ENCODE data around the gene ARHGEF33. TPM values are rescaled to one million over a fixed set of nuclear protein-coding genes. Genes with fewer than 3 reads are reported as not detected.

ARHGEF33 gene
- polyA plus RNA-seq, 1 experiment: 0.32 TPM

DNA sequence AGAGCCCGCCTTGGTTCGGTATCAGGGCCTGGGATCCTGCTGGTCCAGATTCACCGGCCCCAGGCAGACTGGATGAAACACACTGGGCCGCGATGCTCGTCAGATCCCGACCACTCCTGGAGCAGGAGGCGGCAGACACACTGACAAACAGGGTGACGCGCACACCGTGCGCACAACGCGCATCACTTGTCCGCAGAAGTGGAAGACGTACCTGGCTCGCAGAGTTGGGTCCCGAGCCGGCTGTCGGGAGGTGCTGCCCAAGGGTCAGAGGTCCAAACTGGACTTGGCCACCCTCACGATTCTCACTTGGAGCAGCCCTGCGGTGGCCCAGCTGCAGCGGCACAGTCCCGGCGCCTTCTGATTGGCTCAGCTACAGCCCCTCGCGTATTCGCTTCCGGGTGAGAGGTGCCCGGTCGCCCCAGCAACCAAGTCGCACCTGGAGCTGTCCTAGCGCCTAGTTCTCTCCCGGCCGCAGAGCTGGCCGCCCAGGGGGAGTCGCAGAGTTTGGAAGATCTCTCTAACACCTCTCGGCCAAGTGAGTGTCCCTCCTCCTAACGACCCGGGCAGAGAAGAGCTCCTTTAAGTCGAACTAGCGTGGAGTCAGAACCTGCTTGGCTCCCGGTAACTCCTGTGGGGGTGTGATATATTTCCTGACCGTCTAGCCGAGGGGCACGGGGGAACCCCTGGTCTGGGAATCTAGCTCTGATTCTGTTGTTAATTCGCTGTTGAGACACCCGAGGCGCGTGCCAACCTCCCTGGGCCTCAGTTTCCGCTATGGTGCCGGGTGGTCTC is 13.9 kb upstream of the ARHGEF33 start, which contains the start of the genes DHX57 and MORN2:
Gene DHX57, minus strand, starts transcription at position 359 of the 792 bp plus-strand sequence. CDS start 7,529 bp downstream, outside the sequence.
Gene MORN2, plus strand, starts transcription at position 401 of the 792 bp plus-strand sequence.
- H3K27me3 ChIP-seq (ENCODE audit: control insufficient read depth, insufficient read depth, low read length): no peaks in the 10 kb centered on the region
- H3K4me3 ChIP-seq (ENCODE audit: low read depth, low read length): peak within 1 kb of the TSS; percentile 99
- ChIA-PET CTCF (interaction anchor here (1.2 to 1.3 kb wide), 3 partner anchors 41 to 354 kb away, joined by 3 to 4 read pairs (median 4); no protein-coding TSS in a partner anchor), POLR2A (interaction anchor here (1.4 to 1.6 kb wide), 2 partner anchors 72 to 124 kb away, joined by 6 read pairs; partner anchors contain the start of gene SRSF7)
- TF ChIP-seq, protein P1, sequence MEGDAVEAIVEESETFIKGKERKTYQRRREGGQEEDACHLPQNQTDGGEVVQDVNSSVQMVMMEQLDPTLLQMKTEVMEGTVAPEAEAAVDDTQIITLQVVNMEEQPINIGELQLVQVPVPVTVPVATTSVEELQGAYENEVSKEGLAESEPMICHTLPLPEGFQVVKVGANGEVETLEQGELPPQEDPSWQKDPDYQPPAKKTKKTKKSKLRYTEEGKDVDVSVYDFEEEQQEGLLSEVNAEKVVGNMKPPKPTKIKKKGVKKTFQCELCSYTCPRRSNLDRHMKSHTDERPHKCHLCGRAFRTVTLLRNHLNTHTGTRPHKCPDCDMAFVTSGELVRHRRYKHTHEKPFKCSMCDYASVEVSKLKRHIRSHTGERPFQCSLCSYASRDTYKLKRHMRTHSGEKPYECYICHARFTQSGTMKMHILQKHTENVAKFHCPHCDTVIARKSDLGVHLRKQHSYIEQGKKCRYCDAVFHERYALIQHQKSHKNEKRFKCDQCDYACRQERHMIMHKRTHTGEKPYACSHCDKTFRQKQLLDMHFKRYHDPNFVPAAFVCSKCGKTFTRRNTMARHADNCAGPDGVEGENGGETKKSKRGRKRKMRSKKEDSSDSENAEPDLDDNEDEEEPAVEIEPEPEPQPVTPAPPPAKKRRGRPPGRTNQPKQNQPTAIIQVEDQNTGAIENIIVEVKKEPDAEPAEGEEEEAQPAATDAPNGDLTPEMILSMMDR (IDR thresholded peaks at IDR 0.05; ENCODE audit: low read depth, low read length): no peak
- peak within 1 kb of the TSS; percentile 24 for H3K27ac ChIP-seq (ENCODE audit: low read depth, low read length)
- H3K9me3 ChIP-seq (ENCODE audit: control insufficient read depth, insufficient read depth, low read length): no peaks in the 10 kb centered on the region; the same call in 1 of the 2 replicates
- DNase-seq (ENCODE audit: low read depth, low spot score): peak; percentile 30

DNA sequence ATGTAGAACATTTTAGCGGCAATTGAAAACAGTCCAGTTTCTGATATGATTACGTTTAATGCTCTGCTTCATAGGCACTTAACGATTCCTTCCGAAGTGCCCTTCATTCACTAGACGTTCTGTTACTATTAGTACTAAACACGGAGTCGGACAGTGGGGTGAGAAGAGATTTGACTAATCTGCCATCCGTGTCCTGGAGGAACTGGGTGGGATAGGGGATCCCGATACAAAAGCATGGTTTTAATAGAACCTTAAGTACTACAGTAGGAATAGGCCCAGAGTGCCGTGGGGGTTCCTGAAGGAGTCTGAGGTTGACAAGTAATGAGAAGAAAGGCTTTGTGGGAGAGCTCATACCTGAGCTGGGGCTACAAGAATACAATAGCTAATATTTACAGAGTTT is 13.3 kb upstream of the ARHGEF33 start:
- ChIA-PET CTCF (interaction anchor here (1.2 to 1.3 kb wide), 3 partner anchors 42 to 353 kb away, joined by 3 to 4 read pairs (median 4); no protein-coding TSS in a partner anchor), POLR2A (interaction anchor here (1.4 to 1.6 kb wide), 2 partner anchors 71 to 125 kb away, joined by 6 read pairs; partner anchors contain the start of gene SRSF7)
- no peak for DNase-seq (ENCODE audit: low read depth, low spot score)
- Histone ChIP-seq H3K27me3 (ENCODE audit: control insufficient read depth, insufficient read depth, low read length) (no peaks in the 10 kb centered on the region), H3K4me3 (ENCODE audit: low read depth, low read length) (peak overlapping the region; percentile 99), H3K9me3 (ENCODE audit: control insufficient read depth, insufficient read depth, low read length) (no peaks in the 10 kb centered on the region; the same call in 1 of the 2 replicates), H3K27ac (ENCODE audit: low read depth, low read length) (no peak overlapping the region)
- TF ChIP-seq, protein P1 (IDR thresholded peaks at IDR 0.05; ENCODE audit: low read depth, low read length): no peak

- ChIA-PET CTCF (interaction anchor here (0.5 kb wide), 1 partner anchor 321 kb away, joined by 3 read pairs; no protein-coding TSS in a partner anchor), POLR2A (no interaction called here)
- TF ChIP-seq, protein P1 (IDR thresholded peaks at IDR 0.05; ENCODE audit: low read depth, low read length): no peak
- DNase-seq (ENCODE audit: low read depth, low spot score): no peak
- Histone ChIP-seq H3K9me3 (ENCODE audit: control insufficient read depth, insufficient read depth, low read length) (no peaks in the 10 kb centered on the region), H3K27ac (ENCODE audit: low read depth, low read length) (no peak overlapping the region), H3K27me3 (ENCODE audit: control insufficient read depth, insufficient read depth, low read length) (no peaks in the 10 kb centered on the region), H3K4me3 (ENCODE audit: low read depth, low read length) (no peak overlapping the region)
These were observed 3.6 kb upstream of the ARHGEF33 start for GRCh38 chr2:38886063-38886462.

- POLR2A ChIA-PET: no interaction called here
- CTCF ChIA-PET: no interaction called here
These were observed 2.3 kb upstream of the ARHGEF33 start for GRCh38 chr2:38887347-38887746.

More at GRCh38 chr2:38887347-38887746, 2.3 kb upstream of the ARHGEF33 start:
- DNase-seq (ENCODE audit: low read depth, low spot score): no peak
- Histone ChIP-seq H3K9me3 (ENCODE audit: control insufficient read depth, insufficient read depth, low read length) (no peaks in the 10 kb centered on the region), H3K27me3 (ENCODE audit: control insufficient read depth, insufficient read depth, low read length) (no peaks in the 10 kb centered on the region), H3K27ac (ENCODE audit: low read depth, low read length) (no peak overlapping the region), H3K4me3 (ENCODE audit: low read depth, low read length) (no peak overlapping the region)
- TF ChIP-seq, protein P1 (IDR thresholded peaks at IDR 0.05; ENCODE audit: low read depth, low read length): no peak
